Smooth muscle cell (in vitro differentiated cells): ENCODE data around the gene FLT1. TPM values are rescaled to one million over a fixed set of nuclear protein-coding genes. Genes with fewer than 3 reads are reported as not detected.

Source experiments
- DNase-seq: peaks from one replicate; lab custom pipeline; 2025; ENCODE audit not compliant: unreplicated experiment; lab: John Stamatoyannopoulos, UW
- H2AFZ ChIP-seq: fragments of 200-600 bp; sonication (generic); 2 replicates; pipeline ENCODE4 v1.6.0; 2016; ENCODE audit warnings: antibody characterized with exemption, low read depth, mild to moderate bottlenecking
- H3F3A ChIP-seq: fragments of 200-600 bp; sonication (generic); 2 replicates; pipeline ENCODE4 v1.6.0; 2017; ENCODE audit warnings: antibody characterized with exemption, low read depth
- H3K27ac ChIP-seq: fragments of 200-600 bp; sonication (generic); 2 replicates; pipeline ENCODE4 v1.5.1; 2016; ENCODE audit warnings: low read depth, mild to moderate bottlenecking
- H3K27me3 ChIP-seq: fragments of 200-600 bp; sonication (generic); 2 replicates; pipeline ENCODE4 v1.6.1; 2016; ENCODE audit warnings: low read depth, mild to moderate bottlenecking
- H3K36me3 ChIP-seq: fragments of 200-600 bp; sonication (generic); 2 replicates; pipeline ENCODE4 v1.5.1; 2016; ENCODE audit warnings: low read depth
- H3K4me1 ChIP-seq: fragments of 200-600 bp; sonication (generic); 2 replicates; pipeline ENCODE4 v1.5.1; 2016; ENCODE audit warnings: low read depth
- H3K4me2 ChIP-seq: fragments of 200-600 bp; sonication (generic); 2 replicates; pipeline ENCODE4 v1.6.0; 2016; ENCODE audit warnings: mild to moderate bottlenecking
- H3K4me3 ChIP-seq: fragments of 200-600 bp; sonication (generic); 2 replicates; pipeline ENCODE4 v1.5.1; 2016; ENCODE audit warnings: mild to moderate bottlenecking
- H3K79me2 ChIP-seq: fragments of 200-600 bp; sonication (generic); 2 replicates; pipeline ENCODE4 v1.6.0; 2016; ENCODE audit warnings: low read depth, mild to moderate bottlenecking
- H3K9ac ChIP-seq: fragments of 200-600 bp; sonication (generic); 2 replicates; pipeline ENCODE4 v1.6.0; 2016; ENCODE audit warnings: low read depth
- H3K9me3 ChIP-seq: fragments of 200-600 bp; sonication (generic); replicated peaks from 2 replicates; pipeline ENCODE4 v1.5.1; 2016; ENCODE audit warnings: low read depth
- H4K20me1 ChIP-seq: fragments of 200-600 bp; sonication (generic); 2 replicates; pipeline ENCODE4 v1.6.0; 2016; ENCODE audit warnings: low read depth
- WGBS: methylation state at CpG from one replicate; pipeline ENCODE4 v1.1.7; 2016; ENCODE audit warnings: low lambda C conversion rate; 5-methylcytosine and 5-hydroxymethylcytosine counted together
- polyA plus RNA-seq: library from polyadenylated mRNA; unstranded; fragments of >200 nt; fragmentation: Nextera tagmentation; extraction: Ambion mirVana; gene quantifications from 2 replicates; pipeline ENCODE4 v1.2.1, GENCODE V29; 2016
- total RNA-seq: library from RNA; depleted of rRNA; stranded (reverse); fragments of >200 nt; gene quantifications from 2 replicates; pipeline ENCODE4 v1.2.3, GENCODE V29; 2014
- TF ChIP-seq, protein P1 (sequence below): fragments of 200-600 bp; sonication (generic); IDR thresholded peaks from 2 replicates; pipeline ENCODE4 v1.5.1; 2017; ENCODE audit warnings: borderline replicate concordance, mild to moderate bottlenecking, antibody characterized with exemption; ENCODE audit not compliant: insufficient read depth, poor library complexity, severe bottlenecking

Gene FLT1
- total and polyA plus RNA-seq, 2 experiments from 2014 or later: 495 to 738 TPM

DNA sequence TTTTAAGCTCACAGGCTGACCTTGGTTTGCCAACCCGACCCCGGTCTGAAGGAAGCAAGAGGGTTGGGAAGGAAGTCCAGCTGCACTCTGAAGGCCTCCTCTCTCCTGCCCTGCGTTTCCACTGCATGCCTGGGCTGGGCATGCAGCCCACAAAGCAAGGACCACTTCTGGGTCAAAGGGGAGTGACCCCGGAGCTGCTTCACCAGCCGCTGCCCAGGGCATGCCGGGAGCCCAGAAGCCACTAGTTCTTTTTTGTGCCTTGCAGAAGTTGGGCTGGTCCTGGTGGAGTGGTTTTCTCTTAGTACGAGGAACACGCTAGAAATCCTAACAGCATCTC is 166.7 kb downstream of the FLT1 start:
- no peaks in the 10 kb centered on the region for H3K9me3 ChIP-seq
- H3K36me3 ChIP-seq: no peaks in the 10 kb centered on the region
- no peak for DNase-seq
- H3K4me1 ChIP-seq: peaks cover 9% of the 10 kb centered on the region
- WGBS: 95% methylated on average over 8 of the region's 8 CpGs
- H3K4me2 ChIP-seq: peak overlapping the region; percentile 48
- no peak overlapping the region for H3K4me3 ChIP-seq
- no peaks in the 10 kb centered on the region for H3K27me3 ChIP-seq
- H4K20me1 ChIP-seq: no peaks in the 10 kb centered on the region
- H3F3A ChIP-seq: peaks cover 26% of the 10 kb centered on the region
- no peak overlapping the region for H3K9ac ChIP-seq
- peak overlapping the region; percentile 89 for H3K27ac ChIP-seq
- H2AFZ ChIP-seq: no peak overlapping the region
- TF ChIP-seq, protein P1, sequence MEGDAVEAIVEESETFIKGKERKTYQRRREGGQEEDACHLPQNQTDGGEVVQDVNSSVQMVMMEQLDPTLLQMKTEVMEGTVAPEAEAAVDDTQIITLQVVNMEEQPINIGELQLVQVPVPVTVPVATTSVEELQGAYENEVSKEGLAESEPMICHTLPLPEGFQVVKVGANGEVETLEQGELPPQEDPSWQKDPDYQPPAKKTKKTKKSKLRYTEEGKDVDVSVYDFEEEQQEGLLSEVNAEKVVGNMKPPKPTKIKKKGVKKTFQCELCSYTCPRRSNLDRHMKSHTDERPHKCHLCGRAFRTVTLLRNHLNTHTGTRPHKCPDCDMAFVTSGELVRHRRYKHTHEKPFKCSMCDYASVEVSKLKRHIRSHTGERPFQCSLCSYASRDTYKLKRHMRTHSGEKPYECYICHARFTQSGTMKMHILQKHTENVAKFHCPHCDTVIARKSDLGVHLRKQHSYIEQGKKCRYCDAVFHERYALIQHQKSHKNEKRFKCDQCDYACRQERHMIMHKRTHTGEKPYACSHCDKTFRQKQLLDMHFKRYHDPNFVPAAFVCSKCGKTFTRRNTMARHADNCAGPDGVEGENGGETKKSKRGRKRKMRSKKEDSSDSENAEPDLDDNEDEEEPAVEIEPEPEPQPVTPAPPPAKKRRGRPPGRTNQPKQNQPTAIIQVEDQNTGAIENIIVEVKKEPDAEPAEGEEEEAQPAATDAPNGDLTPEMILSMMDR: no peak
- H3K79me2 ChIP-seq: no peaks in the 10 kb centered on the region

DNA sequence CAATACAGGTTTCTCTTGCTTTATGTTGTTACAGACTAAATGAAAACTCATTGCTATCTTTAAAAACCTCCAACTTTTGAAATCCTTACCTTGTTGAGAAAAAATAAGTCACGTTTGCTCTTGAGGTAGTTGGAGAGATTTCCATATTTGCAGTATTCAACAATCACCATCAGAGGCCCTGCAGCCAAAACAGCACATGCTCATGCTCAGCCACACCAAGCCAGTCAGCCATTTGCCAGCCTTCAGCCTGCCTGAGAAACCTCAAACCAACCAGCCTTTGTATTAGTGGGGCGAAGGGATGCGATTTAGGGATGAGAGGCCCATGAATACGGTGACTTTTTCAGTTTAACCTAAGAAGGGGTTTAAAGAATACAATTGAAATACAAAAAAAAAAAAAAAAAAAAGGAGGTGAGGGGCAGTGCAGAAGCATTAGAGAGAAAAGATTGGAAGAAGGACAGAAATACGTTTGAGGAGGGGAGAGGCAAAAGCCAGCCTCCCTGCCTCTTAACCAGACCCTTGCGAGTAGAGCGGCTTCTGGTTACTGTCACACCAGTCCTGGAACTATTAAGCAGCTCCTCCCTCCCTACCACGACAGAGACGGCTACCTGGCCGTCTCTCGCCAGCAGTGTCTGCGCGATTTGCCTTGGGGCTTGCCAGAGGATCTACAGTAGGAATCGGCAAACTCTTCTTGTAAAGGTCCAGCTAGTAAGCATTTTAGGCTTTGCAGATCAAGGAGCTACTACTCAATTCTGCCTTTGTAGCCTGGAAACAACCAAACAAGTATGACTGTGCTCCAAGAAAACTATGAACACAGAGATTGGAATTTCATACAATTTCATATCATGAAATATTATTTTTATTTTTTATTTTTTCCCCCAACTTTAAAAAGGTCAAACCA is 167.3 kb downstream of the FLT1 start:
- Histone ChIP-seq H3K4me1 (peaks cover 9% of the 10 kb centered on the region), H4K20me1 (no peaks in the 10 kb centered on the region), H3K9me3 (no peaks in the 10 kb centered on the region), H3K36me3 (no peaks in the 10 kb centered on the region), H3K79me2 (no peaks in the 10 kb centered on the region), H3K27me3 (no peaks in the 10 kb centered on the region), H3K9ac (peak overlapping the region; percentile 23), H3K4me3 (no peak overlapping the region), H2AFZ (no peak overlapping the region), H3K4me2 (peak overlapping the region; percentile 48), H3K27ac (peak overlapping the region; percentile 89), H3F3A (peaks cover 29% of the 10 kb centered on the region)
- WGBS: 62% methylated on average over 14 of the region's 14 CpGs
- TF ChIP-seq, protein P1: no peak
- DNase-seq: no peak

DNA sequence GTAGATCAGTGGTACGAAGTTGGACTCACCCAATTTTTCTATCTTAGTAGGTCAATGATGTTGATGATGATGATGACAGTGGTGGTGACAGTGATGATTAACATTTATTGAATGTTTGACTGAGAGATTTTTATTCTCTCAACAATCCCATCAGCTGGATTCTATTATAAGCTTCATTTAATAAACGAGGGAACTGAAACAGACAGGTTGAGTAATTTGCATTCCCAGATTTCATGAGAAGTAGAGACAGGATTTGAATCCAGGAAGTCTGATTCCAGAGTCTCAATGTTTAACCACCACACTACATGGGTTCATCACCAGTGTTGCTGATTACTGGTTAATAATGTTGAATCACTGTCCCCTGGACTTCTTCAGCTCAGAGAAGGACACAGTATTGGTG is 168.9 kb downstream of the FLT1 start:
- H3K36me3 ChIP-seq: no peaks in the 10 kb centered on the region
- no peaks in the 10 kb centered on the region for H3K27me3 ChIP-seq
- no peaks in the 10 kb centered on the region for H3K9me3 ChIP-seq
- peaks cover 37% of the 10 kb centered on the region for H3F3A ChIP-seq
- H3K4me1 ChIP-seq: peaks cover 9% of the 10 kb centered on the region
- WGBS: 60% methylated on average over 2 of the region's 2 CpGs
- H3K27ac ChIP-seq: peak overlapping the region; percentile 28
- DNase-seq: no peak
- no peak overlapping the region for H3K4me2 ChIP-seq
- TF ChIP-seq, protein P1: no peak
- H3K4me3 ChIP-seq: no peak overlapping the region
- H2AFZ ChIP-seq: no peak overlapping the region
- no peaks in the 10 kb centered on the region for H4K20me1 ChIP-seq
- H3K79me2 ChIP-seq: no peaks in the 10 kb centered on the region
- no peak overlapping the region for H3K9ac ChIP-seq

DNA sequence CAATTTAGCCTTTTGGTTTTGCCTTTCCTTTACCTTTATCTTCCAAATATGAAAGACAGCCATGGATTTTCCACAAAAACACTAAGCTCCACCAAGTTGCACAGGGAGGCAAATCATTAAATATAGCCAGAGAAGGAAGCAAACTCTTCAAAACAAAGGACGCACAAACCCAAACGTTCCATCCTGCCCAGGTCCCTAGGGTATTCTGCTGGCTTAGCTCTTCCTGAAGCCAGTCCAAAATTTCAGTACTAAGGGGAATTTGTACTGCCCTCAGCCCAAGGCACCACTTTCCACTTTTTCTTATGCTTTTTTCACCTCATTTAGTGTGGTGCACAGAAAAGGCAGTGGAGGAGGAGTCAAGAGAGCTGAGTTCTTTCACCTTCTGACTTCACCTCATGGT is 169.9 kb downstream of the FLT1 start:
- Histone ChIP-seq H3K27ac (peak overlapping the region; percentile 33), H3K79me2 (no peaks in the 10 kb centered on the region), H2AFZ (no peak overlapping the region), H3K9ac (no peak overlapping the region), H3F3A (peaks cover 30% of the 10 kb centered on the region), H4K20me1 (no peaks in the 10 kb centered on the region), H3K4me1 (peaks cover 6% of the 10 kb centered on the region), H3K27me3 (no peaks in the 10 kb centered on the region), H3K4me3 (no peak overlapping the region), H3K4me2 (no peak overlapping the region), H3K36me3 (no peaks in the 10 kb centered on the region), H3K9me3 (no peaks in the 10 kb centered on the region)
- TF ChIP-seq, protein P1: no peak
- WGBS: 77% methylated on average over 2 of the region's 2 CpGs
- DNase-seq: no peak
